A549 (cell line): ENCODE measurements around the gene SND1. TPM values are rescaled to one million over a fixed set of nuclear protein-coding genes. Genes with fewer than 3 reads are reported as not detected.
A peak's percentile ranks its signal among the peaks of the same experiment; 100 is the strongest.

ENCODE experiments used
- ATAC-seq, 2 experiments: fragments of 200-7000 bp in 1 of 2; fragments of >200 bp in 1 of 2; cut with Nextera tagmentation in 1 of 2; cut with Tn5 transposase in 1 of 2; 3 replicates each; pipeline versions ENCODE4 v1.8.0 to v1.9.1; 2018 to 2020; ENCODE audit warnings: mild to moderate bottlenecking in 1 of 2, moderate library complexity in 1 of 2
- CTCF ChIA-PET: fragments of 300-600 bp; sonication (Branson Sonifier 250); formaldehyde crosslinking; extraction: SDS; loops from one replicate; lab custom pipeline; 2021; ENCODE audit warnings: antibody characterized with exemption, inconsistent platforms; lab: Yijun Ruan, JAX
- POLR2A ChIA-PET: fragments of 350-600 bp; formaldehyde crosslinking; extraction: SDS; loops from one replicate; lab custom pipeline; 2021; ENCODE audit warnings: antibody characterized with exemption, inconsistent platforms; lab: Yijun Ruan, JAX
- DNase-seq, 2 experiments: peaks; one replicate each; pipeline versions ENCODE4 v3.0.0 to v3.0.0-alpha.2; 2011 to 2016; ENCODE audit warnings: low read depth in 1 of 2, low spot score in 1 of 2
- FAIRE-seq: peaks from 2 replicates; lab custom pipeline; 2011; peaks lifted over from hg19 to GRCh38; lab: Jason Lieb, UNC
- H3K27ac ChIP-seq, 2 experiments: fragments of >200 bp; sonication (Bioruptor Twin); formaldehyde crosslinking; 3 replicates each; pipeline ENCODE4 v1.5.1; 2016 to 2017
- H3K4me1 ChIP-seq: fragments of >200 bp; sonication (Bioruptor Twin); formaldehyde crosslinking; 3 replicates; pipeline ENCODE4 v1.6.1; 2016
- H3K4me2 ChIP-seq: fragments of >200 bp; sonication (Bioruptor Twin); formaldehyde crosslinking; 3 replicates; pipeline ENCODE4 v1.6.1; 2016
- H3K4me3 ChIP-seq: fragments of >200 bp; sonication (Bioruptor Twin); formaldehyde crosslinking; 3 replicates; pipeline ENCODE4 v1.5.1; 2016
- H3K9me3 ChIP-seq: fragments of >200 bp; sonication (Bioruptor Twin); formaldehyde crosslinking; 3 replicates; pipeline ENCODE4 v1.6.1; 2016
- BHLHE40 ChIP-seq: IDR thresholded peaks from 2 replicates; pipeline ENCODE4 v1.6.1; 2012; ENCODE audit warnings: low read depth, low read length, inconsistent platforms
- CHD4 ChIP-seq: fragments of 200-600 bp; sonication (generic); IDR thresholded peaks from 2 replicates; pipeline ENCODE4 v1.6.1; 2016; ENCODE audit warnings: antibody characterized with exemption, mild to moderate bottlenecking, borderline replicate concordance
- ELK1 ChIP-seq: fragments of 150-350 bp; IDR thresholded peaks from 2 replicates; pipeline ENCODE4 v1.6.1; 2014; ENCODE audit warnings: low read depth, mild to moderate bottlenecking, low read length
- EP300 ChIP-seq, 2 experiments: fragments of >200 bp; sonication (Bioruptor Twin); formaldehyde crosslinking; IDR thresholded peaks; 2 replicates in 1 of 2; 3 replicates in 1 of 2; pipeline ENCODE4 v1.6.1; 2016 to 2017
- ESRRA ChIP-seq: fragments of 150-350 bp; IDR thresholded peaks from 2 replicates; pipeline ENCODE4 v1.6.1; 2014; ENCODE audit warnings: mild to moderate bottlenecking, low read length, borderline replicate concordance
- FOXS1 ChIP-seq: fragments of 250-450 bp; sonication (Bioruptor Pico); IDR thresholded peaks from 2 replicates; pipeline ENCODE4 v1.5.0; 2020; ENCODE audit warnings: mild to moderate bottlenecking, moderate library complexity
- HDAC2 ChIP-seq: fragments of 200-600 bp; sonication (generic); IDR thresholded peaks from 2 replicates; pipeline ENCODE4 v1.6.1; 2016
- HEYL ChIP-seq: fragments of 250-450 bp; sonication (Bioruptor Pico); IDR thresholded peaks from 2 replicates; pipeline ENCODE4 v1.8.0; 2021; ENCODE audit warnings: mild to moderate bottlenecking, moderate library complexity
- HOXB13 ChIP-seq: fragments of 250-450 bp; sonication (Bioruptor Pico); IDR thresholded peaks from 2 replicates; pipeline ENCODE4 v1.5.0; 2020; ENCODE audit warnings: low read depth, mild to moderate bottlenecking, moderate library complexity
- JUNB ChIP-seq: fragments of >200 bp; sonication (Bioruptor Twin); formaldehyde crosslinking; IDR thresholded peaks from 2 replicates; pipeline ENCODE4 v1.6.1; 2016
- KDM1A ChIP-seq: fragments of 200-600 bp; sonication (generic); IDR thresholded peaks from 2 replicates; pipeline ENCODE4 v1.6.1; 2016; ENCODE audit warnings: low read depth, mild to moderate bottlenecking
- MAFK ChIP-seq: fragments of 450-650 bp; IDR thresholded peaks from 2 replicates; pipeline ENCODE4 v1.6.1; 2014; ENCODE audit not compliant: partially characterized antibody
- NFE2L2 ChIP-seq: fragments of 150-350 bp; conservative IDR thresholded peaks from 2 replicates; pipeline ENCODE4 v1.6.1; 2014; ENCODE audit warnings: low read length
- NPAS2 ChIP-seq: fragments of 250-450 bp; sonication (Bioruptor Pico); IDR thresholded peaks from 2 replicates; pipeline ENCODE4 v1.8.0; 2022; ENCODE audit warnings: mild to moderate bottlenecking, moderate library complexity, borderline replicate concordance
- PBX3 ChIP-seq: IDR thresholded peaks from 2 replicates; pipeline ENCODE4 v1.6.1; 2012
- PHF8 ChIP-seq: fragments of 200-600 bp; sonication (generic); IDR thresholded peaks from 2 replicates; pipeline ENCODE4 v1.6.1; 2016; ENCODE audit warnings: low read depth, mild to moderate bottlenecking, antibody characterized with exemption, moderate library complexity, borderline replicate concordance
- RCOR1 ChIP-seq: fragments of 150-350 bp; IDR thresholded peaks from 2 replicates; pipeline ENCODE4 v1.6.1; 2014; ENCODE audit warnings: antibody characterized with exemption, low read length, low read depth
- SMC3 ChIP-seq: fragments of >200 bp; sonication (Bioruptor Twin); formaldehyde crosslinking; IDR thresholded peaks from 3 replicates; pipeline ENCODE4 v1.6.1; 2018; ENCODE audit warnings: inconsistent platforms
- ZC3H11A ChIP-seq: fragments of 450-650 bp; IDR thresholded peaks from 2 replicates; pipeline ENCODE4 v1.6.1; 2014; ENCODE audit warnings: antibody characterized with exemption, mild to moderate bottlenecking
- WGBS: methylation state at CpG from one replicate; pipeline ENCODE4 v1.1.6; 2017; ENCODE audit errors: missing lambda C conversion rate; 5-methylcytosine and 5-hydroxymethylcytosine counted together
- polyA plus RNA-seq, 4 experiments: library from polyadenylated mRNA; depleted of rRNA in 3 of 4; stranded (reverse); fragments of >200 nt; fragmentation: RNase III in 1 of 4; extraction: RNeasy Plus Mini Kit Qiagen cat#74134 plus additional on column Dnase treatment in 1 of 4; gene quantifications; 2 replicates in 3 of 4; 3 replicates in 1 of 4; pipeline ENCODE4 v1.2.3, GENCODE V29; 2011 to 2017
- TF ChIP-seq, protein P1 (sequence below): IDR thresholded peaks from 2 replicates; pipeline ENCODE4 v1.6.1; 2012
- TF ChIP-seq, protein P2 (sequence below): fragments of 250-450 bp; sonication (Bioruptor Pico); IDR thresholded peaks from 2 replicates; pipeline ENCODE4 v1.5.0; 2020; ENCODE audit warnings: low read depth, mild to moderate bottlenecking, moderate library complexity
- TF ChIP-seq, protein P3 (sequence below): fragments of >200 bp; sonication (Bioruptor Twin); formaldehyde crosslinking; IDR thresholded peaks from 3 replicates; pipeline ENCODE4 v1.5.1; 2016

The SND1 gene
- polyA plus RNA-seq, 2 of the 4 experiments (the other 2 are of a cell fraction): 102 to 138 TPM

- peak overlapping the region; percentile 57 for H3K4me3 ChIP-seq
- peak overlapping the region; percentile 97 for H3K4me2 ChIP-seq
- peaks cover 8% of the 10 kb centered on the region for H3K4me1 ChIP-seq
- ChIA-PET CTCF (interaction anchor here (0.5 to 9.0 kb wide), 49 partner anchors 9 to 841 kb away, joined by 3 to 202 read pairs (median 5); no protein-coding TSS in a partner anchor), POLR2A (interaction anchor here (0.9 to 1.6 kb wide), 2 partner anchors 29 to 73 kb away, joined by 3 read pairs; no protein-coding TSS in a partner anchor)
- 38% methylated on average over 22 of the region's 22 CpGs for WGBS
- peaks cover 14% of the 10 kb centered on the region for H3K9me3 ChIP-seq
- H3K27ac ChIP-seq: peak overlapping the region; percentile 76 to 87; a peak in 5 of 6 replicates
- ATAC-seq (peak; percentile 62 to 70), DNase-seq (peak in 1 of 2 experiments; percentile 30), FAIRE-seq (no peak)
- TF ChIP-seq ESRRA (no peak), KDM1A (no peak), PBX3 (no peak), NPAS2 (CRISPR knock-in tag) (no peak), BHLHE40 (no peak), FOXS1 (CRISPR knock-in tag) (no peak), NFE2L2 (no peak), HOXB13 (CRISPR knock-in tag) (no peak), ELK1 (no peak)
- TF ChIP-seq, protein P1, sequence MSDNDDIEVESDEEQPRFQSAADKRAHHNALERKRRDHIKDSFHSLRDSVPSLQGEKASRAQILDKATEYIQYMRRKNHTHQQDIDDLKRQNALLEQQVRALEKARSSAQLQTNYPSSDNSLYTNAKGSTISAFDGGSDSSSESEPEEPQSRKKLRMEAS: no peak
- TF ChIP-seq, protein P2, sequence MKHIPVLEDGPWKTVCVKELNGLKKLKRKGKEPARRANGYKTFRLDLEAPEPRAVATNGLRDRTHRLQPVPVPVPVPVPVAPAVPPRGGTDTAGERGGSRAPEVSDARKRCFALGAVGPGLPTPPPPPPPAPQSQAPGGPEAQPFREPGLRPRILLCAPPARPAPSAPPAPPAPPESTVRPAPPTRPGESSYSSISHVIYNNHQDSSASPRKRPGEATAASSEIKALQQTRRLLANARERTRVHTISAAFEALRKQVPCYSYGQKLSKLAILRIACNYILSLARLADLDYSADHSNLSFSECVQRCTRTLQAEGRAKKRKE (CRISPR knock-in tag): no peak
Observed at GRCh38 chr7:128136215-128136597, 484.2 kb downstream of the SND1 start.

GRCh38 chr7:128137181-128137580 lies 485.2 kb downstream of the SND1 start:
- POLR2A ChIA-PET: no interaction called here
- DNase-seq: no peak
- TF ChIP-seq, protein P3, sequence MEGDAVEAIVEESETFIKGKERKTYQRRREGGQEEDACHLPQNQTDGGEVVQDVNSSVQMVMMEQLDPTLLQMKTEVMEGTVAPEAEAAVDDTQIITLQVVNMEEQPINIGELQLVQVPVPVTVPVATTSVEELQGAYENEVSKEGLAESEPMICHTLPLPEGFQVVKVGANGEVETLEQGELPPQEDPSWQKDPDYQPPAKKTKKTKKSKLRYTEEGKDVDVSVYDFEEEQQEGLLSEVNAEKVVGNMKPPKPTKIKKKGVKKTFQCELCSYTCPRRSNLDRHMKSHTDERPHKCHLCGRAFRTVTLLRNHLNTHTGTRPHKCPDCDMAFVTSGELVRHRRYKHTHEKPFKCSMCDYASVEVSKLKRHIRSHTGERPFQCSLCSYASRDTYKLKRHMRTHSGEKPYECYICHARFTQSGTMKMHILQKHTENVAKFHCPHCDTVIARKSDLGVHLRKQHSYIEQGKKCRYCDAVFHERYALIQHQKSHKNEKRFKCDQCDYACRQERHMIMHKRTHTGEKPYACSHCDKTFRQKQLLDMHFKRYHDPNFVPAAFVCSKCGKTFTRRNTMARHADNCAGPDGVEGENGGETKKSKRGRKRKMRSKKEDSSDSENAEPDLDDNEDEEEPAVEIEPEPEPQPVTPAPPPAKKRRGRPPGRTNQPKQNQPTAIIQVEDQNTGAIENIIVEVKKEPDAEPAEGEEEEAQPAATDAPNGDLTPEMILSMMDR: no peak
- TF ChIP-seq MAFK: no peak
- TF ChIP-seq PHF8: no peak
- TF ChIP-seq JUNB: no peak
- TF ChIP-seq RCOR1: no peak
- no peak for TF ChIP-seq ESRRA
- no peak for TF ChIP-seq ZC3H11A
- no peak for TF ChIP-seq SMC3
- TF ChIP-seq HEYL (CRISPR knock-in tag): no peak
- no peak for TF ChIP-seq BHLHE40
- no peak for TF ChIP-seq CHD4
- no peak for TF ChIP-seq NFE2L2
- no peak for TF ChIP-seq EP300 (IDR thresholded peaks at IDR 0.05)
- TF ChIP-seq, protein P1: no peak
- TF ChIP-seq HDAC2: no peak
- Histone ChIP-seq H3K4me2 (no peak overlapping the region), H3K4me1 (peaks cover 8% of the 10 kb centered on the region), H3K4me3 (no peak overlapping the region), H3K27ac (no peak overlapping the region), H3K9me3 (peaks cover 17% of the 10 kb centered on the region)
- no peak for ATAC-seq
- WGBS: 76% methylated on average over 9 of the region's 9 CpGs
- CTCF ChIA-PET: interaction anchor here (2.1 to 9.0 kb wide), 9 partner anchors 9 to 428 kb away, joined by 5 to 202 read pairs (median 14); no protein-coding TSS in a partner anchor
- no peak for FAIRE-seq
